Urothelium cell line (cell line): ENCODE measurements around the gene YDJC.
"Not testable (repeated sequence)": the region's sequence is repeated elsewhere in the genome, so short reads cannot be mapped to it uniquely, and the experiment has no call there.

Experiments used
- DNase-seq: peaks from one replicate; pipeline ENCODE4 v3.0.0; 2011; ENCODE audit warnings: low spot score, mixed read lengths
- FAIRE-seq: peaks from 2 replicates; lab custom pipeline; 2011; peaks lifted over from hg19 to GRCh38; lab: Jason Lieb, UNC

Gene YDJC

DNA sequence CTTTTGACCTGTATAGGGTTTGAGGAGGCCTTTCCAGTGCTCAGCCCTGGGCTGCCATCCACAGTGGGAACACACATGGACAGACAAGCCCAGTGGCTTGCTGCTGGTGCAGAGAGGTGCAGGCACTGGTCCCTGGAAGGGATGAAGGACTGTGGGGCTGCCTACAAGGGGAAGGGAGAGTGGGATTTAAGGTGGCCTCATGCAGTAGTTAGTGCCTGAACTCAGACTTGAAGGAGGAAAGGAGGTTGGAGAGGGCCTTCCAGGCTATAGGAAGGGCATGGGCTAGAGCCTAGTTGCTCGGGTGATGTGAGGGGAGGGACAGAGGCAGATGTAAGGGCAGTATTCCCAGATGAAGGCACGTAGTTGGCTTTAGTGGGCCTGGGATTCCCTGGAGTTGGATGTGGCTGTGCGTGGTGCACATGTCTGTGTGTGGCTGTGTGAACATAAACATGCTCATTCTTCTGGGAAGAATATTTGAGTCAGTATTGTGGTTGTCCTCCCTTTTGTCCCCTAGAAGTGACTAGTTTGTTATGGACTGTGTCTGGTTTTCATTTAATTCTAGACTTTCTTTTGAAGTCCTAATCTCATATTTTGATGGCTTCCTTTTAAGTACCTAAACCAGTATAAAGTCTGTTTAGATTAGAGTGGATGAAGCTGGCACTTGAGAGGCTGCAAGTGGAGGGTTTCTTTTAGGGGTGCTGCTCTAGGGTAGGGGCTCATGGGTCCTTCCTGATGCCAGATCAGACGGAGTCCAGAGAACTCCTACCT, 18.4 kb downstream of the YDJC start:
- FAIRE-seq (no peak), DNase-seq (no peak)

DNA sequence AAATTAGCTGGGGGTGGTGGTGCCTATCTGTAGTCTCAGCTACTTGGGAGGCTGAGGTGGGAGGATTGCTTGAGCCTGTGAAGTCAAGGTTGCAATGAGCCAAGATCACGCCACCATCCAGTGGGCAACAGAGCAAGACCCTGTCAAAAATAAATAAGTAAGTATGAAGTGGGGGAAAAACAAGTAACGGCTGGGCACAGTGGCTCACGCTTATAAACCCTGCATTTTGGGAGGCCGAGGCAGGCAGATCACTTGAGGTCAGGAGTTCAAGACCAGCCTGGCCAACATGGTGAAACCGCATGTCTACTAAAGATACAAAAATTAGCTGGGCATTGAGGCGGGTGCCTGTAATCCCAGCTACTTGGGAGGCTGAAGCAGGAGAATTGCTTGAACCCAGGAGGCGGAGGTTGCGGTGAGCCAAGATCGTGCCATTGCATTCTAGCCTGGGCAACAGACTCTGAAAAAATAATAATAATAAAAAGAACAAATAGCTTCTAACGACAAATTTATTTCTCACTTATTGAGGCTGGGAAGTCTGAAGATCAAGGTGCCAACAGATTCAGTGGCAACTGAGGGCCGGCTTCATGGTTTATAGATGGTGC, 20.2 kb downstream of the YDJC start:
- not testable (repeated sequence) for DNase-seq, FAIRE-seq

DNA sequence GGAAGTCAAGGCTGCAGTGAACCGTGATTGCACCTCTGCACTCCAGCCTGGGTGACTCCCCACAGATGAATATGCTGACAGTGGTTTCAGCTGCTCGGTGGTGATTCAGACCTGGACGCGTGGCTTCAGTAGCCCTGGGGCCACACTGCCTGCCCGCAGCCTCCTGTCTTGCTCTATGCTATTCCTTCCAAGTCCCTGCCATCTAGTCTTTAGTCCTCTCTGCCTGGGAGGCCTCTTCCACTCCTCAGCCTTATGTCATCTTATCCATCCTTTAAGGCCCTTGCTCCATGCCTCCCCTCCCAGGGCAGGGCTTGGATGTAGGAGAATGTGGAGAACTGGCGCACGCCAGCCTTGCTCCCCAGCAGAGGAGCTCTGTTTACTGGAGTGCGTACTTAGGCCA, 23.0 kb downstream of the YDJC start:
- no peak for FAIRE-seq
- no peak for DNase-seq

DNA sequence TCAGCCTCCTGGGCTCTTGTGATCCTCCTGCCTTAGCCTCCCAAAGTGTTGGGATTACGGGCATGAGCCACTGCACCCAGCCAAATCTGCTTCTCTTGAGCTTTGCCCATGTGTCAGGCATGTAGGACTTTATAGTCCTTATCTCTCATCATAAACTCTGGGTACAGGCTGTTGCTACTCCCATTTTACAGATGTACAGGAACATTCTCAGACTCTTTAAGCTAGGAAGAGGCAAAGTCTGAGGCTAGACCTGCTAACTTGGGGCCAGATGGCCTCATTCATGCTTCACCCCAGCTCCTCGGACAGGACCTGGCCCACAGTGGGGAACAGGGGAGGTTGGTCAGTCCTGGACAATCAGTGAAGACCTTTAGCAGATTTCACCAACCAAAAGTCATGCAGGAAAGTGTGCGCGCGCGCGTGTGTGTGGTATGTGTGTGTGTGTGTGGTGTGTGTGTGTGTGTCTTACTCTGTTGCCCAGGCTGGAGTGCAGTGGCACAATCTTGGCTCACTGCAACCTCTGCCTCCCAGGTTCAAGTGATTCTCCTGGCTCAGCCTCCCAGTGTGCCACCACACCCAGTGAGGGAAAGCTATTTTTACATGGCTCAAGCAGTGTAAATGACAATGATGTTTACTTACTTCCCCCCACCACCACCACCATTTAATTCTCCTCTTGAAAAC, 23.8 kb downstream of the YDJC start:
- DNase-seq (no peak), FAIRE-seq (no peak)

DNA sequence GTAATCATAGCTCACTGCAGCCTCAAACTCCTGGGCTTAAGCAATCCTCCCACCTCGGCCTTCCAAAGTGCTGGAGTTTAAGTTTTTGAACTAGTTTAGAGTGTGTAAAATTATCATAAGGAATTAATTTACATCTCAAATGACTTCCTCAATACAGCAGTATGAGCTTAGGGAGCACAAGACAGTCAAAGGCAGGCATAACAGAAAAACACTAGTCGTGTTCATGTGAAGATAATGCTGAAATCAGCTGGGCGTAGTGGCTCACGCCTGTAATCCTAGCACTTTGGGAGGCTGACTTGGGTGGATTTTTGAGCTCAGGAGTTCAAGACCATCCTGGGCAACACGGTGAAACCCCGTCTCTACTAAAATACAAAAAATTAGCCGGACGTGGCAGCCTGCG, 25.8 kb downstream of the YDJC start:
- DNase-seq (no peak), FAIRE-seq (no peak)

DNA sequence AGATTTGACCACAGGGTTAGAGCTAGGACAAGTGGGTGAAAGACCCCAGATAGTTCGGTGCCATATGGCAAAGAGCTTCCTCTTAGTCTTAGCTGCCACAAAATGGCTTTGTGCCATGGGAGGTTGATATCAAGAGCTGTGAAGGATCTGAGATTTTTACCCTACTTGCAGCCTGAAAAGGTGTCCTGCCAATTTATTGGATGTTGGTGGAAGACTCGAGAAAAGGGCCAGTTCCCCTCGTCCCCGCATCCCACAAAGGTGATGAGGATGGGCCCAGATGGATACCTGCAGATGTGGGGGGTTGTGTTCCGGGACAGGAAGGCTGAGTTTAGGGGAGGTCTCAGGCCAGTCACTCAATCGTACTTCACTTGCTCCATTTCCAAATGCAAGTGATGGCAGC, 27.2 kb downstream of the YDJC start:
- DNase-seq (no peak), FAIRE-seq (no peak)

DNA sequence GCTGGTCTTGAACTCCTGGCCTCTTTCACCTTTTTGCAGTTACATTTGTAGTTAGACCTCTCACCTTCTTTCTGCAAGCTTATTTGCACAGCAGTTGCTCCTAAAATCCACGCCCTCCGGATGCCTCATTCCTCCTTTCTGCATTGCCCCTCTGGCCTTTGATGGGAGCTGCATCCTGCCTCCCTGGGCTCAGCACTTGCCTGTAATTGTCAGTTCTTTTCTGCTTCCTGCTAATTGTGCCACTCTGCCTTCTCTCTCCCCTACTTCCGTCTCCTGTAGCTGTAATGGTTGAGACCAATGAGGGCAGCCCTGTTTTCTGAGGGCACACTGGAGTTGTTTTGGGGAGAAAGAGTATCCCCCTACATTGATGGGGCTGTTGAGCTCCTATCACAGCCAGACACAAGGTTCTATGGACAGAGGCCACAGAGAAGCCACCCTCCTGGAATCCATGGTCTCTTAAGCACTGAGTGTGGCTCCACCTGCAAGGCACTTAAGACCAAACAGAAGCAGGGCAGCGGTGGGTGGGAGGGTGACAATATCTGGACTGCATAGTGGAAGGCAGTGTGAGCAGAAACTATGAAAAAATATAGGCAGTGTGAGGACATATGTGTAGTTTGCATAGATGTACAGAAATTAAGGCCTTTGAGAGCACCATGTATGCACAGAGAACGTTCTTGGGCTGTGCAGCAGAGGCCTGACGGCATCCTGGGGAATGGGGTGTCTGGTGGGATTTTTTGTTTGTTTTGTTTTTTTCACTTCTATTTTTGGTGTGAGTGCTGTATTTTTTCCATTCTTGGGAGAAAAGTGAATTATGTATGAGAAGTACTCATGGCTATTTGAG, 30.5 kb downstream of the YDJC start:
- FAIRE-seq (no peak), DNase-seq (no peak)

DNA sequence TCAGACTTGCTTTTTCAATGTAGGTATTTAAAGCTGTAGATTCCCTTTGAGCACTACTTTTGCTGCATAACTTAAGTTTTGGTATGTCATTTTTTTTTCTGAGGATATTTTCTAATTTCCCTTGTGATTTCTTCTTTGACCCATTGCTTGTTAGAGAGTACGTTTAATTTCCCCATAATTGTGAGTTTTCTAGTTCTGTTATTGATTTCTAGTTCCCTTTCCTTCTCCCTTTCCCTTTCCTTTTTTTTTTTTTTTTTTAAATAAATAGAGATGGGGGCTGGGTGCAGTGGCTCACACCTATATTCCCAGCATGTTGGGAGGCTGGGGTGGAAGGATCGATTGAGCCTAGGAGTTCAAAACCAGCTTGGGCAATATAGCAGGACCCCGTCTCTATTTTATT, 31.5 kb downstream of the YDJC start:
- FAIRE-seq (no peak), DNase-seq (no peak)

DNA sequence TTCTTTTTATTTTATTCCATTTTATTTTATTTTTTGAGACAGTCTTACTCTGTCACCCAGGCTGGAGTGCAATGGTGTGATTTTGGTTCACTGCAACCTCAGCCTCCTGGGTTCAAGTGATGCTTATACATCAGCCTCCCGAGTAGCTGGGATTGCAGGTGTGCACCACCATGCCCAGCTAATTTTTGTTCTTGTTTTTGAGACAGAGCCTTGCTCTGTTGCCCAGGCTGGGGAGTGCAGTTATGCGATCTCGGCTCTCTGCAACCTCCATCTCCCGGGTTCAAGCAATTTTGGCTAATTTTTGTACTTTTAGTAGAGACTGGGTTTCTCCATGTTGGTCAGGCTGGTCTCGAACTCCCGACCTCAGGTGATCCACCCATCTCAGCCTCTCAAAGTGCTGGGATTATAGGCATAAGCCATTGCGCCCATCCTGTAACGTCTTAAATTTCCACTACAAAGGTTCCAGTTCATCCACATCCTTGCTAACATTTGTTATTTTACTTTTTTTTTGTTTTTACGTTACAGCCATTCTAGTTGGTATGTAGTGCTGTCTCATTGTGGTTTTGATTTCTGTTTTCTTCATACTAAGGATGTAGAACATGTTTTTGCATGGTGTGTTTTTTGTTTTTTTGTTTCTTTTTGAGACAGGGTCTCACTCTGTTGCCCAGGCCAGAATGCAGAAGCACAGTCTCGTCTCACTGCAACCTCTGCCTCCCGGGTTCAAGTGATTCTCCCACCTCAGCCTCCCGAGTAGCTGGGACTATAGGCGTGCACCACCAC, 33.3 kb downstream of the YDJC start:
- not testable (repeated sequence) for FAIRE-seq, DNase-seq

DNA sequence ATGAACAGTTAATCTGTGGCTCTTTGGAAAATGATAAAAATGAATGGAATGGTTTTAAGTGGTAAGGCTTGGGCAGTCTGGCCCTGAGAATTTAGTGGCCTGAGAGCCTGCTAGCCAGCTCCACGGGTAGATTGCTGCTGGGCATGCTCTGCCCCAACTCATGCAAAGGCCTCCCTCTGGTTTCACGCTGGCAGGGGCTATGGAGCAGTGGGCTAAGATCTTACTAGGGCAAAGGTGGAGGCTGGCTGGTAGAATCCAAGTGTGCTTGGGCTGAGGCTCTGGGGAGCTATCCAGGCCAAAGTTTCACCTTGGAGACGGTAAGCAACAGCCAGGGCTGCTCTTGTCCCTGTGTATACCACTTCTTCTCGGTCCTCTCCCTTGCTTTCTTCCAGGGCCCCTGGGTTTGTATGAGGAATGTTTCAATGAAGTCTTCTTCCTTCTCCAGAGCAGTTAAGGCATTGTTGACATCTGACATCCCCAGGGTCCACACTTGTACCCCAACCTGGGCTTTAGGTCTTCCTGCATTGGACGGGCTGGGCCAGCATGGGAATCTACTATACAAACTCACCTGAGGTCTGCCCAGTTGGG, 34.9 kb downstream of the YDJC start:
- DNase-seq (no peak), FAIRE-seq (no peak)

DNA sequence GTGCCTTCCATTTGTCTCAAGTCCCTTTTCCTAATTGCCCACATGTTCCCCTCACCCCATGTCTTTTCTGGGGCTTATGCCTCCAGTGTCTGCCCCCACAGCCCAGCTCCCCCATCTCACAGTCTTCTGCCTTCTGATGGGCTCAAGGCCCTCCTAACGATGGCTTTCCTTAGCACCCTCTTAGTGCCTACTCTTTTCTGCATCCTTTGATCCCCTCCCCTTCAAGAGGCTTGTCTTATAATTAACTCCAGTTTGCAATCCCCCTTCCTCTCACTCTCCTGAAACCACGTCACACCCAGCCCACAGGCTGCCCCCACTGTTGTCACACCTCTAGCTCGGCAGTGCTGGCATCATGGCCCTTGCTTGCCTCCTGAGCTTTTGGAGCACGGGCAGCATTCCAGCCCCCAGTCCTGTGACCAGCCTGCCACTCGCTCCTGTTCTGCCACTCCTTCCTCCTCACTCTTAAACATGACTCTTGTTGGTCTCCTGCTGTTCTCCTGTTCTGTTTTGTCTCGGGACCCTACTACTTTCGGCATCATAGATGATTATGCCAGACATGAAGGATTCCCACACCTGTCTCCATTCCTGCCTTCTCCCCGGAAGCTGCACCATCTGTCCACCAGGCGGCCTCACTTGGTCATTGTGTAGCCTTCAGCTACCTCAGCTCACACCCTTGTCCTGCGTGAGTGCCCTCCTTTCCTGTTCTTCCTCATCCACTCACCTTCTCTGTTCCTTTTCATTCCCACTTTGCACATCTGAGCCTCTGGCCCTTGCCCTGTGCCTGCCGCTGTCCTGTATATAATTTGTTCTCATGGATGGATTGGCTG, 36.2 kb downstream of the YDJC start:
- FAIRE-seq, result no peak
- DNase-seq, result no peak

DNA sequence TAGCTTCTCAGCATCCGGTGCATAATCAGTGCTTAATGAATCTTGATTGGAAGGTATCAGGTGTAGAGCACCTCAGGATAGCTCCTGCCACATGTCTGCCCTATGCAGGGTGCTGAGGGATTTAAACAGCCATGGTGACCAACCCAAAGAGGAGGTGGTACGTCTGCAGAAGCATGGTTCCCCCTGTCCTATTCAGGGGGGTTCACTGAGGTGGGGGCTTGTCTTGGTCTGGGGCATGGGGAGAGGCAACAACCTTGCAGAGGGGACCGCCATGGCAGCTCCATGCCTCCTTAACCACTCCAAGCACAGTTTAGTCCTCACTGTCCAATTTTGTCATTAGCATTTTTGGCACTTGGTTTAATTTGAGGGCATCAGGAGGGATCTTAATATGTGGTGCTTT, 37.4 kb downstream of the YDJC start:
- FAIRE-seq (no peak), DNase-seq (no peak)

DNA sequence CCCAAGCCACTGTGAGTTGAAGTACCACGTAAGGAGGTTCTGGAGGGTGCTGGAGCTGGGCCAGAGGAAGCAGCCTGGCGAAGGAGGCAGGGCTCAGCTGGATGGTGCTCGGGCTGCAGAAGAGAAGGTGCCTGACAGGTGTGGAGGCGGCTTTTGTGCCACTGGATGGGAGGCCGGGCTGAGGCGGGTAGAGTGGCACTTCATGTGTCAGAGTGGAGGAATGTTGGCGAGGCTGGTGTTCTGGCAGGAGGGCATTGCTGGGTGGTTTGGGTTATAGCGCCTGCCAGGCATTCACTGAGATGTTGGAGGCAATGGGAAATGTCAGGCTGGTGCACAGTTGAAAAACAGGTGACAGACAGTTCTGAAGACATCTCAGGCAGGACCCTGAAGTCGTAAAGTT, 38.1 kb downstream of the YDJC start:
- FAIRE-seq, result no peak

DNA sequence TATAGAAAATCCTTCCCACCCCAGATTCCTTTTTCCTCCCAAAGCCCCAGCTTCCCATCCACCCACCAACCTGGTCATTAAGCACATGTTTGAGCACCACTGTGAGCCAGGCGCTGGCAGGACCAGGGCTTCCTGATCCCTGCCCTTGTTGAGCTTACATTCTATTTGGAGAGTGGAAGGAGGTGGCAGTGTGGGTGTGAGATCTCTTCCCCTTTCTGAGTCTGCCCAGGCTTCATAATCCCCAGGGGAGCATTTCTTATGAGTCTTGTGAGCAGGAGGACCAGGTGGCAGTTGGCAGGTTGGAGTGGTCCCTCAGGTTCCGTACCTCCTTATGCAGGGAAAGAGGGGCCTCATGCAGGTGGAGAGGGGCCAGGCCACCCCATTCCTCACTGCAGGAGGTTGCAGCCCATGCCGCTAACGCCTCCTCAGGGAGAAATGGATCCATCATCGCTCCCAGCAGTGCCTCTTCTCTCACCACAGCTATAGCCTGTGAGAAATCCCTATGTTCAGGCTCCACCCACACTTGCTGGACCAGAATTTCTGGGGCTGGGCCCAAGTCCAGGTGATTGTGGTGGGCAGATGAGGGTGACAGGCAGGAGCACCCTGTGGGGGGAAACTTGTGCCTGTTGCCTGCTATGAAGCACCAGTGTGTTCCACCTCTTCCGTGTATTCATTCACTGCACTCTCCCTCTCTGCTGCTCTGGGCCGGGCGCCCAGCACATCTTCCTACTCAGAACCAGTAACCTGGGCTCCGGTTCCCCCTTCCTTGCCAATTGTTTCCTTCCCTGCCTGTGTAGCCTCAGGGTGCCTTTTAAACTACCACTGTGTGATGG, 38.8 kb downstream of the YDJC start:
- FAIRE-seq, result no peak
- DNase-seq, result no peak

More for the DNA sequence above, 38.1 kb downstream of the YDJC start:
- DNase-seq, result no peak

DNA sequence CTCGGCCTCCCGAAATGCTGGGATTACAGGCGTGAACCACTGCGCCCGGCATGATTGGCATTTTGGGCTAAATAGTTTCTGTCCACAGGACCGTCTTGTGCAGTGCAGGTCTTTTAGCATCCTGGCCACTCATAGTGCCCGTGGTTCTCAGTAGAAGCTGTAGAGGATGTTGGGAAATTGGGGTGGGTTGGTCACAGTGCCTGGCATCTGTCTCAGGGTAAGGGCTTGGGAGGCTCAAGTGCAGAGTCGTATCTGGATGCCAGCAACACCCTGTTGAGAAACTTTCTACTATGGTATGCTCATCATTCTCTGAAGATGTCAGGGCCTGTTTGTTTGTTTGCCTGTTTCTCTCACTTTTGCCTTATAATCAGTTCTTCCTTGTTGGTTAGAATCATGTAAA, 40.4 kb downstream of the YDJC start:
- DNase-seq, result no peak
- FAIRE-seq, result no peak

DNA sequence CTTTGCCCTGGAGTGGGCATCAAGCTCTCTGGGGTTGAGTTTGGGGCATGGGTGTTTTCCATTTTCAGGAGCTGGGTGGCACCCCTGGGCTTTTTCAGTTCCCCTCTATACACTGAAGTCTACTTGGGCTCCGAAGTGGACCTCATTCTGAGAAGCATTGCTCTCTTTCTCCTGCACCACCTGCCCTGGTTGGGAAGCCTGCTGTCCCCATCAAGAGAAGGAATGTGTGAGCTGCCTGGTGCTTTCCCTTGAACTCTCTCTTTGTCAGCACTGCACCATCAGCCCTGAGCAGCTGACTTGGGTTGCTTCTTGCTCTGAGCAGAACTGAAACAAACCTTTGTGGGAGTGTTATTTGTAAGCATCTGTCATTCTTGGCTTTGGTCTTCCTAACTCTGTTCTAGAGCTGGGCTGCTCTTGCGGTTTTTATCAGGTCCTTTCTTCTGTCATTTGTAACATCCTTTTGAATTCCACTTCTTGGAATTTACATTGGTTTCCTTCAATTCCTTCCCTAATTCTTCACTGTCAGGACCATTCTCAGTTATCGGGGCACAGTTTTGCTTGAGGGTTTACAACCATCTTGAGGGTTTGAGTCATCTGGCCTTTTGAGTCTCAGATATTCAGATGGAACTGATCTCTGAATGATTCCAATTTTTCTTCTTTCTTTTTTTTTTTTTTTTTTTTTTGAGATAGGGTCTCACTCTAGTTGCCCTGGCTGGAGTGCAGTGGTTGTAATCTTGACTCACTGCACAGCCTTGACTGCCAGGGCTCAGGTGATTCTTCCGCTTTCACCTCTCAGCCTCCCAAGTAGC, 41.8 kb downstream of the YDJC start:
- DNase-seq (no peak), FAIRE-seq (no peak)

DNA sequence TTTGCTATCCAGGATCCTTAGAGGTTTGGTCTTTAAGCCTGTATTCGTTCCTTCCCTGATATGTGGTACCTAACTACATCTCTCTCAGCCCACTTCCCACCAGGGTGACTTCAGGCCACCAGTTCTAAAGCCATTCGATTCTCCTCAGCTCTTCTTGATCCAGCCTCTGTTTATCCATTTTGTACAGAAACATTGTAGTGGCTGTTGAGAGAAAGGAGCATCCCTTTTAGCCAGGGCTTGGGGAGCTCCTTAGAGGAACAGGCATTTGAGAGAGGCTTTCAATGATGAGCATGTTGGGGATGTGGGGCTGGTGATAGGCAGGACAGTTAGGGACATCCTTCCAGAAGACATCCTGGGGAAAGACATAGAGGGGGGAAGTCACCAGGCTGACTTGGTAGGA, 44.4 kb downstream of the YDJC start:
- FAIRE-seq, result no peak
- no peak for DNase-seq
